ENCODE data around the gene GLIS1. TPM values are rescaled to one million over a fixed set of nuclear protein-coding genes. Genes with fewer than 3 reads are reported as not detected.

Gene GLIS1
- total and polyA plus RNA-seq, 2 donors (not counting 3 experiments of a cell fraction or from before 2014, with no cell fraction given) = not detected

DNA sequence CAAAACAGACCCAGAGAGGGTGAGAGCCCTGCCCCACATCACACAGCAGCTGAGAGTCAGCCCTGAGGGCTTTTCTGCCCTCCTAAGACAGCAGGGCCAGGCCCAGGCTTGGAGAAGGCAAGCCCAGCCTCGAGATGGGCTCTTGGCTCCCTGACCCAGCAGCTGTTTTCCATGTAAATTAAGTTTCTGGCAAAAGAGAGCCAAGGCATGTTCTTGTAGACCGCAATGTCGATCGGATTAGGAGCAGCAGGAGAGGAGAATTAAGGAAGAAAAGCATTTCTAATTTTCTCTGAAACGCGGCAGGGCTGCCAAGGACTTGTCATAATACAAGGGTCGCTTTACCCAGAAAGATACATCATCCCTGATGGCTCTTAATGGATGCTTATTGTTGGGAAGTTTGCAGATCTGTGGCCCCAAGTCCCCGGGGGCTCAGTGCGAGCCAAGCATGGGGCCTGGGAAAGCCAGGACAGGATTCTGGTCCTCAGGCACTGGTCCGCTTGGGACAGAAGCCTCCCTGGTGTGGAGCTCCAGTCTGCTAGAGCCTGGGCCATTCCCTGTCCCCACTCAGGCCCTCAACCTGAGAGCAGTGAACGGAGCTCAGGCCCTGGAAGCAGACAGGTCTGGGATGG lies 216.9 kb downstream of the GLIS1 start:
- H3K4me2 ChIP-seq (ENCODE audit: insufficient read depth, low read length) = no peak overlapping the region
- no peak overlapping the region for H2AFZ ChIP-seq (ENCODE audit: low read depth, low read length)
- intact Hi-C loops (cut with micrococcal nuclease) (no loop called here), dilution Hi-C loops (cut with MboI; ENCODE audit: extremely low pct_ligation_motif_present, low sequenced_read_pairs) (no loop called here)
- no peak overlapping the region for H3K9ac ChIP-seq (replicated peaks; ENCODE audit: extremely low read depth, insufficient read depth, low read length)
- no peak overlapping the region for H3K4me3 ChIP-seq (replicated peaks in 1 of 3; ENCODE audit: insufficient read depth in 1 of 3, low read depth in 1 of 3, low read length in 3 of 3)
- no peaks in the 10 kb centered on the region for H3K9me3 ChIP-seq (replicated peaks; ENCODE audit: control insufficient read depth, insufficient read depth, low read length)
- ChIA-PET POLR2A (no interaction called here), CTCF (no interaction called here)
- no peaks in the 10 kb centered on the region for H4K20me1 ChIP-seq (replicated peaks; ENCODE audit: control insufficient read depth, extremely low read depth, insufficient read depth, low read length)
- no peak overlapping the region for H3K27ac ChIP-seq (ENCODE audit: insufficient read depth, low read depth, low read length)
- no peaks in the 10 kb centered on the region for H3K79me2 ChIP-seq (ENCODE audit: control insufficient read depth, insufficient read depth, low read length)
- BruUV-seq (replicated peaks) = no TSS peak
- FAIRE-seq = no peak
- no peak for TF ChIP-seq EZH2 (IDR thresholded peaks at IDR 0.05; ENCODE audit: borderline replicate concordance, low read depth, low read length, severe bottlenecking)
- no peak for TF ChIP-seq MAX (IDR thresholded peaks at IDR 0.05; ENCODE audit: insufficient read depth, insufficient read length)
- TF ChIP-seq POLR2AphosphoS5 (IDR thresholded peaks at IDR 0.05; ENCODE audit: insufficient read depth, low read depth, low read length) = no peak
- TF ChIP-seq POLR2A (IDR thresholded peaks at IDR 0.05; ENCODE audit: low read depth, low read length) = no peak
- TF ChIP-seq MYC (IDR thresholded peaks at IDR 0.05; ENCODE audit: low read depth, low read length) = no peak
- TF ChIP-seq, protein P1, sequence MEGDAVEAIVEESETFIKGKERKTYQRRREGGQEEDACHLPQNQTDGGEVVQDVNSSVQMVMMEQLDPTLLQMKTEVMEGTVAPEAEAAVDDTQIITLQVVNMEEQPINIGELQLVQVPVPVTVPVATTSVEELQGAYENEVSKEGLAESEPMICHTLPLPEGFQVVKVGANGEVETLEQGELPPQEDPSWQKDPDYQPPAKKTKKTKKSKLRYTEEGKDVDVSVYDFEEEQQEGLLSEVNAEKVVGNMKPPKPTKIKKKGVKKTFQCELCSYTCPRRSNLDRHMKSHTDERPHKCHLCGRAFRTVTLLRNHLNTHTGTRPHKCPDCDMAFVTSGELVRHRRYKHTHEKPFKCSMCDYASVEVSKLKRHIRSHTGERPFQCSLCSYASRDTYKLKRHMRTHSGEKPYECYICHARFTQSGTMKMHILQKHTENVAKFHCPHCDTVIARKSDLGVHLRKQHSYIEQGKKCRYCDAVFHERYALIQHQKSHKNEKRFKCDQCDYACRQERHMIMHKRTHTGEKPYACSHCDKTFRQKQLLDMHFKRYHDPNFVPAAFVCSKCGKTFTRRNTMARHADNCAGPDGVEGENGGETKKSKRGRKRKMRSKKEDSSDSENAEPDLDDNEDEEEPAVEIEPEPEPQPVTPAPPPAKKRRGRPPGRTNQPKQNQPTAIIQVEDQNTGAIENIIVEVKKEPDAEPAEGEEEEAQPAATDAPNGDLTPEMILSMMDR (IDR thresholded peaks at IDR 0.05; ENCODE audit: extremely low read depth in 1 of 2, insufficient read depth in 1 of 2, low read depth in 1 of 2, low read length in 2 of 2) = no peak
- TF ChIP-seq GATA2 (IDR thresholded peaks at IDR 0.05; ENCODE audit: insufficient read depth, insufficient read length, low read depth, low read length) = no peak
- TF ChIP-seq FOS (IDR thresholded peaks at IDR 0.05; ENCODE audit: borderline replicate concordance, insufficient read depth, low read length) = no peak
- TF ChIP-seq JUN (IDR thresholded peaks at IDR 0.05; ENCODE audit: borderline replicate concordance, insufficient read depth, insufficient read length, low read depth) = no peak
- no peaks in the 10 kb centered on the region for H3K36me3 ChIP-seq (ENCODE audit: control insufficient read depth in 2 of 2, extremely low read depth in 1 of 2, insufficient read depth in 2 of 2, low read length in 2 of 2)
- no peaks in the 10 kb centered on the region for H3K27me3 ChIP-seq (ENCODE audit: control insufficient read depth in 2 of 2, insufficient read depth in 2 of 2, low read length in 2 of 2)
- DNase-seq (ENCODE audit: low read depth, low spot score) = no peak
- H3K4me1 ChIP-seq (ENCODE audit: control insufficient read depth, extremely low read depth, insufficient read depth, low read length) = no peaks in the 10 kb centered on the region
- no peaks in the 10 kb centered on the region for H3K9me1 ChIP-seq (replicated peaks; ENCODE audit: control insufficient read depth, extremely low read depth, insufficient read depth, low read length)
